Gastroesophageal sphincter (tissue), 4 donors: ENCODE data around the gene DOK6. TPM values are rescaled to one million over a fixed set of nuclear protein-coding genes. Genes with fewer than 3 reads are reported as not detected.

Experiments
- ATAC-seq: fragments of 150-250 bp; one replicate; pipeline ENCODE4 v1.9.1; 2016; ENCODE audit warnings: mild to moderate bottlenecking, moderate library complexity
- H3K27ac ChIP-seq, 4 donors: fragments of 200-600 bp; sonication (generic) in 3 of 4; 1 replicate in 3 of 4; 2 replicates in 1 of 4; pipeline ENCODE4 v1.5.1; 2016 to 2019
- H3K27me3 ChIP-seq: fragments of 200-600 bp; sonication (generic); one replicate; pipeline ENCODE4 v1.5.1; 2019
- H3K36me3 ChIP-seq, 2 donors: fragments of 200-600 bp; sonication (generic); one replicate each; pipeline ENCODE4 v1.5.1; 2019; ENCODE audit warnings: control low read depth in 1 of 2
- H3K4me1 ChIP-seq, 3 donors: fragments of 200-600 bp; sonication (generic); 1 replicate in 2 of 3; 2 replicates in 1 of 3; pipeline ENCODE4 v1.5.1; 2016 to 2019; ENCODE audit warnings: control low read depth in 2 of 3
- H3K4me3 ChIP-seq, 2 donors: fragments of 200-600 bp; sonication (generic); one replicate each; pipeline ENCODE4 v1.5.1; 2019; ENCODE audit warnings: mild to moderate bottlenecking in 1 of 2, moderate library complexity in 1 of 2
- H3K9me3 ChIP-seq, 3 donors: fragments of 200-600 bp; sonication (generic); one replicate each; pipeline ENCODE4 v1.5.1; 2017 to 2019; ENCODE audit warnings: control low read depth in 2 of 3
- CTCF ChIP-seq, 4 experiments: fragments of 200-600 bp in 2 of 4; fragments of 450-650 bp in 2 of 4; sonication (generic) in 1 of 4; IDR thresholded peaks; one replicate each; pipeline ENCODE4 v1.5.1; 2017 to 2019; ENCODE audit warnings: antibody characterized with exemption in 4 of 4, mild to moderate bottlenecking in 2 of 4, moderate library complexity in 2 of 4
- EP300 ChIP-seq: sonication (generic); formaldehyde crosslinking; IDR thresholded peaks from one replicate; pipeline ENCODE4 v1.6.1; 2017; ENCODE audit warnings: antibody characterized with exemption, mild to moderate bottlenecking
- POLR2A ChIP-seq, 2 donors: fragments of 450-650 bp; IDR thresholded peaks; one replicate each; pipeline ENCODE4 v1.6.1; 2017; ENCODE audit warnings: antibody characterized with exemption in 2 of 2, mild to moderate bottlenecking in 2 of 2, moderate library complexity in 1 of 2
- POLR2AphosphoS5 ChIP-seq: sonication (generic); formaldehyde crosslinking; IDR thresholded peaks from one replicate; pipeline ENCODE4 v1.6.1; 2017; ENCODE audit warnings: antibody characterized with exemption
- WGBS, 2 donors: methylation state at CpG; one replicate each; pipeline ENCODE4 v1.1.5; 2018; ENCODE audit warnings: low coverage in 1 of 2; 5-methylcytosine and 5-hydroxymethylcytosine counted together
- total RNA-seq, 4 donors: library from RNA; depleted of rRNA; stranded (reverse); fragments of >200 nt; gene quantifications; one replicate each; pipeline ENCODE4 v1.1.0, GENCODE V29; 2016

DOK6 gene
- total RNA-seq, 4 donors from 2014 or later = 0.62 to 3.4 (median 2.7) TPM

DNA sequence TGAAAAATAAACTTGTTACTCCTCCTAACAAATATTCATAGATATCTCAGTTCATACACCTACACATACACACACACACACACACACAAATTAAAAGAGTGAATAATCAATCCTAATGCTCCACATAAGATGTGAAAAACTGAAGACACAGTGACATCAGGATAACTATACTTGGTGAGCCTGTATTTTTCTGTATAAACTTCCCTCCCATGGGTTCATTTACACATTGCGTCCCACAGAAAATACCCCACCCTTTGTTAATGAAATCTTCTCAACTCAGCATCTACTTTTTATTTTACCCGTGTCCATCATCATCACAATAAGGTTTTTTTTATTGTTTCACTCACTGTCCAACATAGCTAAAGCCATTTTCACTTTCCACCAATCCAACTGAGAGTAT, 486.6 kb downstream of the DOK6 start:
- TF ChIP-seq POLR2A (IDR thresholded peaks at IDR 0.05) (no peak), EP300 (no peak), CTCF (IDR thresholded peaks at IDR 0.05) (no peak), POLR2AphosphoS5 (no peak)
- Histone ChIP-seq H3K27ac (no peak overlapping the region), H3K4me1 (no peaks in the 10 kb centered on the region), H3K4me3 (no peak overlapping the region), H3K36me3 (no peaks in the 10 kb centered on the region), H3K27me3 (no peaks in the 10 kb centered on the region), H3K9me3 (no peaks in the 10 kb centered on the region)
- WGBS, 2 donors = 93 to 100% methylated on average over 1 to 2 of the region's 2 CpGs
- no peak for ATAC-seq

DNA sequence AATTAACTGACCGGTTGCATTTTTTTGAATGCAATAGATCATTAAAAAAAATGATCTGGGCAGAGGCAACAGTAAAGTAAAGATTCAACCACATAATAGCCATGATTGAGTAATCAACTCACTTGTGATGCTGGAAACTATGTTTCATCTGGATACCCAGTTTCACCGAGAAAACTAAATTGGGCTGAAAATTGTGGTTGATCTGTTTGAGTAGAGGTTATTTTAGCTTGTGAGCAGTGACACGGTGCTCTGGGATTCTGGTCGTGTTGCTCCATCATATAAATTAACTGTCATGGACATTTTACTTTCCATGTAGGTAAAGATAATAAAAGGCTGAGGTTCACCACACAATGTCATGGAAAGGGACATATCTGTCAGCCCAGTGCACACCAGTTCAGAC, 488.3 kb downstream of the DOK6 start:
- no peak for TF ChIP-seq POLR2A (IDR thresholded peaks at IDR 0.05)
- no peak for TF ChIP-seq EP300
- no peak for TF ChIP-seq POLR2AphosphoS5
- TF ChIP-seq CTCF (IDR thresholded peaks at IDR 0.05) = no peak
- ATAC-seq = no peak
- Histone ChIP-seq H3K4me1 (no peaks in the 10 kb centered on the region), H3K27ac (no peak overlapping the region), H3K36me3 (no peaks in the 10 kb centered on the region), H3K27me3 (no peaks in the 10 kb centered on the region), H3K9me3 (no peaks in the 10 kb centered on the region), H3K4me3 (no peak overlapping the region)
- WGBS, 2 donors = 84 to 86% methylated on average over 4 of the region's 4 CpGs

DNA sequence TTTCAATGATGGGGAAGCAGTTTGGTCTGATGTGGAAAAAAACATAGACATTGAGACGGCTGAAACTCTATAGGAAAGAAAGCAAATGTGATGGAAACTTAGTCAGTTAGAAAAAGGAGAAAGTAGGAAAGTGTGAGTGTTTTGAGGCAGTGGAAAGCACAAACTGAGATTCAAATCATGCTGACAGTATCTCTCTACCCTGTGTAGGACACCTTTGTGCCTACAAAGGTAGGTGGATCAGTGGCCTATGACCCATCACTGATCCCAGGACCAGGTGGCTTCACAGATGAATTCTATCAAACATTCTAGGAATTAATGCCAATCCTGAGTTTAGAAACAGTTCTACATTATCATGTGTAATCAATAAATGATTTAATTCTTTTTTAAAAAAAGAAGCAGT, 489.9 kb downstream of the DOK6 start:
- Histone ChIP-seq H3K4me3 (no peak overlapping the region), H3K36me3 (no peaks in the 10 kb centered on the region), H3K27ac (no peak overlapping the region), H3K9me3 (no peaks in the 10 kb centered on the region), H3K27me3 (no peaks in the 10 kb centered on the region), H3K4me1 (no peaks in the 10 kb centered on the region)
- no peak for ATAC-seq
- no peak for TF ChIP-seq CTCF (IDR thresholded peaks at IDR 0.05)
- no peak for TF ChIP-seq POLR2AphosphoS5
- TF ChIP-seq POLR2A (IDR thresholded peaks at IDR 0.05) = no peak
- TF ChIP-seq EP300 = no peak
- WGBS, 2 donors = 94 to 100% methylated on average over 1 of the region's 1 CpG

DNA sequence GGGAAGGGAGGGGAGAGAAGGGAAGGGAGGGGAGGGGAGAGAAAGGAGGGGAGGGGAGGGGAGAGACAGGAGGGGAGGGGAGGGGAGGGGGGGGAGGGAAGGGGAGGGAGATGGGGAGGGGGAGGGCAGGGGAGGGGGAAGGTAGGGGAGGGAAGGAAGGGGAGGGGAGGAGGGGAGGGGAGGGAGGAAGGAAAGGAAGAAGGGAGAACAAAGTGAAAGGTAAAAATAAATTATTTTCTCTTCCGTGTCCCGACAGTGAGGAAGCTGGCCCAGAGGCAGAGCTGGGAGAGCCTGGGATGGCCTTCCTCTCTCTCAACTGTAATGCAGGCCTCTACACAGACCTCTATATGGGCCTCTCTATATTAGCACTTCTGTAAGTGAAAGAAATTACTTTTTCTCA, 493.8 kb downstream of the DOK6 start:
- no peak overlapping the region for H3K4me3 ChIP-seq
- H3K4me1 ChIP-seq = no peaks in the 10 kb centered on the region
- ATAC-seq = no peak
- H3K27me3 ChIP-seq = no peaks in the 10 kb centered on the region
- H3K9me3 ChIP-seq = no peaks in the 10 kb centered on the region
- H3K27ac ChIP-seq = no peak overlapping the region
- no peak for TF ChIP-seq CTCF (IDR thresholded peaks at IDR 0.05)
- TF ChIP-seq EP300 = no peak
- no peak for TF ChIP-seq POLR2A (IDR thresholded peaks at IDR 0.05)
- no peak for TF ChIP-seq POLR2AphosphoS5
- no peaks in the 10 kb centered on the region for H3K36me3 ChIP-seq
- WGBS, 2 donors = 94 to 96% methylated on average over 2 of the region's 2 CpGs

DNA sequence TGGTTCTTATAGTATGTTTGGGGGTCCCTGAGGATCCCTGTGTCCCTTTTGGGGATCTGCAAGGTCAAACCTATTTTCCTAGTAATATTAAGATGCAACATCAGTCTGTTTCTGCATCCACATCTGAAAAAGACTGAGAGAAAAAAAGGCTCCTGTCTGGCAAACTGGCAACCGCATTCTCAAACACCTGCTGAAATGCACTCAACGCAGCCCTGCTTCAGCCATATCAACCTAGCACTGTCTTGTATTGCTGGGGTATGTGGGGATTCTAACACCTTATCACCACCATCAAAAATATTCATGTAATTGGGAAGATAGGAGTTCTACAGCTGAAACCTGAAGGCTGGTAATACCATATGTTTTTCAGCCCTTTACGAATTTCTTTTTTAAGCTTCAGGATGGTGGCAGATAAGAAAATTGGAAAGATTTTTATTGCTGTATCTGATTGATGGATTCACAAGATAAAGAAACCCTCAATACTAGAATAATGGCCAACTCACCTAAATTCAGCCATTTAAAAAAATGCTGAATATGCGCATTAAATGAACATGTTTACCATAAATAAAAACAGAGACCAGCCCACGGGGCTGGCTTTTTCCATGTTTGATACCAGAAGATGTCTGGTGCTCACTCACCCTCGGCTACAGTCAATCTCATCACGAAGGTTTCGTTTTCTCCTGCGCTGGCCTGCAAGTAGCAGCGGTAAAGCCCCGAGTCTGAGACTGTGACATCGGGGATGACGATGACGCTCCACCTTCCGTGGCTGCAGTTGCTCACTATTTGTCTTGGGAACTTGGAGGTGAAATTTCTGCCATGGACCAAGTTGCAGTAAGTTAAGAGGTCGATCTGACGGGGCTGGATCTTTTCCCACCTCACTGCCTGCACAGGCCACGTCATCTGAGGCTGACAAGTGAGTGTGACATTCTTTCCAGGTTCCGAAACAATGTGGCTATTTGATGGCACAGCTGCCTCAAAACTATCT, 494.7 kb downstream of the DOK6 start:
- Histone ChIP-seq H3K4me3 (no peak overlapping the region), H3K36me3 (no peaks in the 10 kb centered on the region), H3K4me1 (no peaks in the 10 kb centered on the region), H3K27ac (no peak overlapping the region), H3K27me3 (no peaks in the 10 kb centered on the region), H3K9me3 (no peaks in the 10 kb centered on the region)
- 84 to 88% methylated on average over 14 to 19 of the region's 19 CpGs for WGBS, 2 donors
- TF ChIP-seq CTCF (IDR thresholded peaks at IDR 0.05) (no peak), EP300 (no peak), POLR2AphosphoS5 (no peak), POLR2A (IDR thresholded peaks at IDR 0.05) (no peak)
- ATAC-seq = no peak
